Endothelial cell of umbilical vein (primary cell): ENCODE results near the gene WAC. TPM values are rescaled to one million over a fixed set of nuclear protein-coding genes. Genes with fewer than 3 reads are reported as not detected.
"Not testable (repeated sequence)": the region's sequence is repeated elsewhere in the genome, so short reads cannot be mapped to it uniquely, and the experiment has no call there.

Experiments used
- BruUV-seq: library from RNA; stranded (reverse); fragments of 400-500 nt; replicated peaks from 2 replicates; lab custom pipeline; 2021; lab: Mats Ljungman, UMichigan
- CTCF ChIA-PET: fragments of 300-600, 350-600 bp; sonication (Branson Sonifier 250); formaldehyde crosslinking; loops from one replicate; lab custom pipeline; 2021; ENCODE audit warnings: antibody characterized with exemption, inconsistent platforms; lab: Charles Lee
- POLR2A ChIA-PET: fragments of 300-600, 350-600 bp; sonication (Branson Sonifier 250); formaldehyde crosslinking; loops from one replicate; lab custom pipeline; 2021; ENCODE audit warnings: antibody characterized with exemption, inconsistent platforms; lab: Charles Lee
- DNase-seq: peaks from one replicate; pipeline ENCODE4 v3.0.0-alpha.2; 2011; ENCODE audit warnings: low read depth, low spot score
- FAIRE-seq: peaks from 2 replicates; lab custom pipeline; 2011; peaks lifted over from hg19 to GRCh38; lab: Jason Lieb, UNC
- H2AFZ ChIP-seq: 2 replicates; pipeline ENCODE4 v1.6.0; 2012; ENCODE audit warnings: low read depth, low read length, control low read depth, inconsistent platforms
- H3K27ac ChIP-seq: 2 replicates; pipeline ENCODE4 v1.5.1; 2011; ENCODE audit warnings: low read depth, mild to moderate bottlenecking, control low read depth, low read length, moderate library complexity; ENCODE audit not compliant: insufficient read depth
- H3K27me3 ChIP-seq, 2 experiments: 2 replicates each; pipeline versions ENCODE4 v1.6.0 to v1.6.1; 2011; ENCODE audit warnings: low read length in 2 of 2, mixed read lengths in 1 of 2; ENCODE audit not compliant: control insufficient read depth in 2 of 2, insufficient read depth in 2 of 2
- H3K36me3 ChIP-seq, 2 experiments: 2 replicates in 1 of 2; 3 replicates in 1 of 2; pipeline ENCODE4 v1.5.1; 2011; ENCODE audit warnings: low read length in 2 of 2, mild to moderate bottlenecking in 1 of 2, moderate library complexity in 1 of 2; ENCODE audit not compliant: control insufficient read depth in 2 of 2, insufficient read depth in 2 of 2; ENCODE audit errors: extremely low read depth in 1 of 2
- H3K4me1 ChIP-seq: 3 replicates; pipeline ENCODE4 v1.5.1; 2011; ENCODE audit warnings: mild to moderate bottlenecking, low read length; ENCODE audit not compliant: control insufficient read depth, insufficient read depth; ENCODE audit errors: extremely low read depth
- H3K4me2 ChIP-seq: 2 replicates; pipeline ENCODE4 v1.6.1; 2011; ENCODE audit warnings: low read length, control low read depth, mixed read lengths; ENCODE audit not compliant: insufficient read depth
- H3K4me3 ChIP-seq, 3 experiments: fragments of 200-600 bp in 1 of 3; sonication (generic), shearing (Covaris generic) in 1 of 3; replicated peaks in 1 of 3; 2 replicates each; pipeline ENCODE4 v1.5.1; 2011 to 2016; ENCODE audit warnings: control low read depth in 3 of 3, low read length in 3 of 3, mild to moderate bottlenecking in 2 of 3, inconsistent platforms in 1 of 3, low read depth in 1 of 3, moderate library complexity in 1 of 3; ENCODE audit not compliant: insufficient read depth in 1 of 3
- H3K79me2 ChIP-seq: 2 replicates; pipeline ENCODE4 v1.6.0; 2012; ENCODE audit warnings: low read length, inconsistent platforms; ENCODE audit not compliant: control insufficient read depth, insufficient read depth
- H3K9ac ChIP-seq: replicated peaks from 2 replicates; pipeline ENCODE3; 2011; ENCODE audit warnings: low read length, control low read depth; ENCODE audit not compliant: insufficient read depth; ENCODE audit errors: extremely low read depth
- H3K9me1 ChIP-seq: replicated peaks from 3 replicates; pipeline ENCODE4 v1.6.0; 2011; ENCODE audit warnings: mild to moderate bottlenecking, low read length; ENCODE audit not compliant: control insufficient read depth, insufficient read depth; ENCODE audit errors: extremely low read depth
- H3K9me3 ChIP-seq: replicated peaks from 2 replicates; pipeline ENCODE4 v1.5.1; 2012; ENCODE audit warnings: low read length, inconsistent platforms; ENCODE audit not compliant: control insufficient read depth, insufficient read depth
- H4K20me1 ChIP-seq: replicated peaks from 2 replicates; pipeline ENCODE3; 2011; ENCODE audit warnings: mild to moderate bottlenecking, low read length; ENCODE audit not compliant: control insufficient read depth, insufficient read depth; ENCODE audit errors: extremely low read depth
- CTCF ChIP-seq, 2 donors: IDR thresholded peaks; 1 replicate in 1 of 2; 2 replicates in 1 of 2; pipeline ENCODE4 v1.5.1; 2011; ENCODE audit warnings: low read length in 2 of 2, mild to moderate bottlenecking in 2 of 2, moderate library complexity in 2 of 2, control low read depth in 1 of 2, inconsistent platforms in 1 of 2, low read depth in 1 of 2; ENCODE audit not compliant: insufficient read depth in 1 of 2; ENCODE audit errors: extremely low read depth in 1 of 2
- EZH2 ChIP-seq: IDR thresholded peaks from 2 replicates; pipeline ENCODE4 v1.6.1; 2012; ENCODE audit warnings: borderline replicate concordance, low read depth, mild to moderate bottlenecking, moderate library complexity, low read length, inconsistent platforms; ENCODE audit not compliant: severe bottlenecking
- FOS ChIP-seq: IDR thresholded peaks from 2 replicates; pipeline ENCODE4 v1.6.1; 2011; ENCODE audit warnings: mild to moderate bottlenecking, low read length, moderate library complexity, borderline replicate concordance; ENCODE audit not compliant: insufficient read depth
- GATA2 ChIP-seq: IDR thresholded peaks from 2 replicates; pipeline ENCODE4 v1.7.0; 2011; ENCODE audit warnings: low read depth, mild to moderate bottlenecking, moderate library complexity, mixed read lengths, low read length; ENCODE audit not compliant: insufficient read length, insufficient read depth
- JUN ChIP-seq: IDR thresholded peaks from 2 replicates; pipeline ENCODE4 v1.6.1; 2011; ENCODE audit warnings: borderline replicate concordance, low read depth; ENCODE audit not compliant: insufficient read length, insufficient read depth
- MAX ChIP-seq: IDR thresholded peaks from 2 replicates; pipeline ENCODE4 v1.6.1; 2011; ENCODE audit not compliant: insufficient read depth, insufficient read length
- MYC ChIP-seq: IDR thresholded peaks from one replicate; pipeline ENCODE4 v1.6.1; 2011; ENCODE audit warnings: mild to moderate bottlenecking, low read depth, low read length
- POLR2A ChIP-seq: IDR thresholded peaks from 2 replicates; pipeline ENCODE4 v1.6.1; 2012; ENCODE audit warnings: low read depth, mild to moderate bottlenecking, control low read depth, low read length
- POLR2AphosphoS5 ChIP-seq: IDR thresholded peaks from 2 replicates; pipeline ENCODE4 v1.6.1; 2012; ENCODE audit warnings: low read depth, mild to moderate bottlenecking, control low read depth, low read length, moderate library complexity; ENCODE audit not compliant: insufficient read depth
- dilution Hi-C: fragments of 300-500 bp; cut with MboI; formaldehyde crosslinking; loops from one replicate; pipeline ENCODE4 v1.15.0; 2019; ENCODE audit warnings: low sequenced_read_pairs; ENCODE audit not compliant: extremely low pct_ligation_motif_present
- intact Hi-C: fragments of 100-400 bp; cut with micrococcal nuclease; formaldehyde crosslinking; loops from one replicate; pipeline ENCODE4 v1.10.0; 2022
- polyA plus RNA-seq, 4 experiments: library from polyadenylated mRNA; depleted of rRNA in 3 of 4; stranded (reverse) in 3 of 4; unstranded in 1 of 4; fragments of >200 nt; gene quantifications; 2 replicates each; pipeline versions ENCODE4 v1.2.1 to v1.2.3, GENCODE V29; 2011 to 2012; ENCODE audit warnings: missing spikeins in 1 of 4
- total RNA-seq: library from RNA; stranded (reverse); gene quantifications from 2 replicates; pipeline ENCODE4 v1.2.3, GENCODE V29; 2021

Gene WAC
- total and polyA plus RNA-seq, 2 donors (not counting 3 experiments of a cell fraction or from before 2014, with no cell fraction given): 49.2 to 101 TPM

GRCh38 chr10:28571265-28571664 lies 38.3 kb downstream of the WAC start:
- Histone ChIP-seq H3K4me2 (no peak overlapping the region), H4K20me1 (peaks cover 47% of the 10 kb centered on the region), H3K9me1 (no peaks in the 10 kb centered on the region), H3K4me3 (no peak overlapping the region), H3K27ac (no peak overlapping the region), H3K9ac (no peak overlapping the region), H3K4me1 (peaks cover 4% of the 10 kb centered on the region), H3K27me3 (no peaks in the 10 kb centered on the region), H2AFZ (no peak overlapping the region), H3K79me2 (peaks cover 99% of the 10 kb centered on the region), H3K9me3 (no peaks in the 10 kb centered on the region), H3K36me3 (peaks cover 5 to 6% of the 10 kb centered on the region in 2 experiments)
- intact Hi-C loops: no loop called here
- dilution Hi-C loops: no loop called here
- DNase-seq: no peak
- BruUV-seq: no TSS peak
- TF ChIP-seq MAX (no peak), FOS (no peak), POLR2AphosphoS5 (no peak), CTCF (IDR thresholded peaks at IDR 0.05; ENCODE audit: extremely low read depth in 1 of 2, insufficient read depth in 1 of 2, low read depth in 1 of 2, low read length in 2 of 2) (no peak), GATA2 (no peak), EZH2 (no peak), MYC (no peak), POLR2A (no peak), JUN (no peak)
- ChIA-PET POLR2A (no interaction called here), CTCF (interaction anchor here (1.0 to 1.2 kb wide), 2 partner anchors 21 to 26 kb away, joined by 3 to 4 read pairs; no protein-coding TSS in a partner anchor)
- FAIRE-seq: no peak

GRCh38 chr10:28574214-28574613 lies 41.3 kb downstream of the WAC start:
- BruUV-seq, H2AFZ ChIP-seq, H3K4me3 ChIP-seq, DNase-seq, H3K27ac ChIP-seq, H3K36me3 ChIP-seq, H3K9me1 ChIP-seq, FAIRE-seq, H3K9ac ChIP-seq, H3K4me1 ChIP-seq, H3K9me3 ChIP-seq, POLR2A ChIA-PET, H3K27me3 ChIP-seq, dilution Hi-C loops, intact Hi-C loops, H3K4me2 ChIP-seq: not testable (repeated sequence)
- Histone ChIP-seq H4K20me1 (peaks cover 40% of the 10 kb centered on the region), H3K79me2 (peaks cover 99% of the 10 kb centered on the region)
- CTCF ChIA-PET: interaction anchor here (1.0 to 1.1 kb wide), 2 partner anchors 16 to 28 kb away, joined by 3 to 4 read pairs; no protein-coding TSS in a partner anchor
